ENCODE data around the gene MICALL2.

MICALL2 gene

GRCh38 chr7:1479287-1479686 is 20.0 kb upstream of the MICALL2 start:
- H4K20me1 ChIP-seq (ENCODE audit: insufficient read depth, low read length, poor library complexity, severe bottlenecking): no peaks in the 10 kb centered on the region
- H3K9ac ChIP-seq (ENCODE audit: low read depth, low read length, poor library complexity, severe bottlenecking): no peak overlapping the region
- H3K9me2 ChIP-seq (replicated peaks; ENCODE audit: low read depth, low read length): no peaks in the 10 kb centered on the region
- H3K4me2 ChIP-seq (ENCODE audit: low read depth, low read length, poor library complexity, severe bottlenecking): no peak overlapping the region
- no peaks in the 10 kb centered on the region for H3K79me2 ChIP-seq (ENCODE audit: insufficient read depth, low read length)
- H3F3A ChIP-seq (ENCODE audit: low read depth): no peaks in the 10 kb centered on the region
- no peak overlapping the region for H3K4me3 ChIP-seq (ENCODE audit: low read length, poor library complexity, severe bottlenecking)
- H3K36me3 ChIP-seq (ENCODE audit: insufficient read depth, low read length): peaks cover 60% of the 10 kb centered on the region; the same call in 1 of the 2 replicates
- no peaks in the 10 kb centered on the region for H3K4me1 ChIP-seq (ENCODE audit: insufficient read depth, low read length, poor library complexity, severe bottlenecking)
- H2AFZ ChIP-seq (ENCODE audit: low read length): no peak overlapping the region
- H3K27me3 ChIP-seq (ENCODE audit: insufficient read depth, low read length, poor library complexity, severe bottlenecking): no peaks in the 10 kb centered on the region
- TF ChIP-seq CTCF (conservative IDR thresholded peaks at IDR 0.05; ENCODE audit: low read length) (no peak), EZH2phosphoT487 (IDR thresholded peaks at IDR 0.05; ENCODE audit: borderline replicate concordance) (no peak)
- H3K9me3 ChIP-seq (ENCODE audit: insufficient read depth, low read depth, low read length): no peaks in the 10 kb centered on the region

DNA sequence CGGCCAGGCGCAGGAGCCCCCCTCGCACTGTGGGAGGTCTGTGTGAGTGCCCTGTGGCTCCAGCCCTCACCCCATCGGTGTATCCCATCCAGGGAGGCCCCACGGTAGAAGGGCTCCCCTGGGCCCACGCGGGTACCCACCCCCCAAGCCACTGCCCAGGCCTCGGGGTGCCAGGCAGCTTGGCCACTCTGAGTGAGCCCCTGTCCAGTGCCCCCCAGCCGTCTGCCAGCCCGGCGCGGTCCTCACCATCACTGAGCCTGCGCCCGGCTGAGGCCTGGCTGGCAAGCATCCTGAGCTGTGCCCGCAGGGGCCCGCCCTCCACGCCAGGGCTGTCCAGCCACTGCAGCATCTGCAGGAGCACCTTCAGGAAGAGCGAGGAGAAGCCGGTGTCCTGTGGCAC is 19.2 kb upstream of the MICALL2 start:
- H2AFZ ChIP-seq (ENCODE audit: low read length): no peak overlapping the region
- no peak overlapping the region for H3K4me3 ChIP-seq (ENCODE audit: low read length, poor library complexity, severe bottlenecking)
- H3K4me2 ChIP-seq (ENCODE audit: low read depth, low read length, poor library complexity, severe bottlenecking): no peak overlapping the region
- no peaks in the 10 kb centered on the region for H3K79me2 ChIP-seq (ENCODE audit: insufficient read depth, low read length)
- H4K20me1 ChIP-seq (ENCODE audit: insufficient read depth, low read length, poor library complexity, severe bottlenecking): no peaks in the 10 kb centered on the region
- peaks cover 56% of the 10 kb centered on the region; the same call in 1 of the 2 replicates for H3K36me3 ChIP-seq (ENCODE audit: insufficient read depth, low read length)
- H3K9me2 ChIP-seq (replicated peaks; ENCODE audit: low read depth, low read length): no peaks in the 10 kb centered on the region
- no peaks in the 10 kb centered on the region for H3K9me3 ChIP-seq (ENCODE audit: insufficient read depth, low read depth, low read length)
- no peak overlapping the region for H3K9ac ChIP-seq (ENCODE audit: low read depth, low read length, poor library complexity, severe bottlenecking)
- H3K27me3 ChIP-seq (ENCODE audit: insufficient read depth, low read length, poor library complexity, severe bottlenecking): no peaks in the 10 kb centered on the region
- no peaks in the 10 kb centered on the region for H3F3A ChIP-seq (ENCODE audit: low read depth)
- TF ChIP-seq EZH2phosphoT487 (IDR thresholded peaks at IDR 0.05; ENCODE audit: borderline replicate concordance): no peak
- no peak for TF ChIP-seq CTCF (conservative IDR thresholded peaks at IDR 0.05; ENCODE audit: low read length)
- H3K4me1 ChIP-seq (ENCODE audit: insufficient read depth, low read length, poor library complexity, severe bottlenecking): no peaks in the 10 kb centered on the region

- TF ChIP-seq EZH2phosphoT487 (IDR thresholded peaks at IDR 0.05; ENCODE audit: borderline replicate concordance): no peak
- no peak for TF ChIP-seq CTCF (conservative IDR thresholded peaks at IDR 0.05; ENCODE audit: low read length)
- Histone ChIP-seq H3K9me2 (replicated peaks; ENCODE audit: low read depth, low read length) (no peaks in the 10 kb centered on the region), H3K4me1 (ENCODE audit: insufficient read depth, low read length, poor library complexity, severe bottlenecking) (no peaks in the 10 kb centered on the region), H4K20me1 (ENCODE audit: insufficient read depth, low read length, poor library complexity, severe bottlenecking) (no peaks in the 10 kb centered on the region), H3K36me3 (ENCODE audit: insufficient read depth, low read length) (peaks cover 53% of the 10 kb centered on the region; the same call in 1 of the 2 replicates), H3K4me2 (ENCODE audit: low read depth, low read length, poor library complexity, severe bottlenecking) (no peak overlapping the region), H3K79me2 (ENCODE audit: insufficient read depth, low read length) (no peaks in the 10 kb centered on the region), H3K27me3 (ENCODE audit: insufficient read depth, low read length, poor library complexity, severe bottlenecking) (no peaks in the 10 kb centered on the region), H3K9me3 (ENCODE audit: insufficient read depth, low read depth, low read length) (no peaks in the 10 kb centered on the region), H3K9ac (ENCODE audit: low read depth, low read length, poor library complexity, severe bottlenecking) (no peak overlapping the region), H3K4me3 (ENCODE audit: low read length, poor library complexity, severe bottlenecking) (no peak overlapping the region), H2AFZ (ENCODE audit: low read length) (no peak overlapping the region), H3F3A (ENCODE audit: low read depth) (no peaks in the 10 kb centered on the region)
Observed at GRCh38 chr7:1476859-1477258, 17.6 kb upstream of the MICALL2 start.
